ENCODE measurements around the gene MAP3K6. TPM values are rescaled to one million over a fixed set of nuclear protein-coding genes. Genes with fewer than 3 reads are reported as not detected.
A peak's percentile ranks its signal among the peaks of the same experiment; 100 is the strongest.

The MAP3K6 gene
- total RNA-seq, 1 donor from 2014 or later: 117 TPM

GRCh38 chr1:27349784-27350662, 16.7 kb downstream of the MAP3K6 start:
- peak overlapping the region; percentile 58 for H3K4me3 ChIP-seq
- peak overlapping the region; percentile 46 for H3K27ac ChIP-seq
- DNase-seq: peak; percentile 83
- peaks cover 33% of the 10 kb centered on the region for H3K4me1 ChIP-seq
- H3K36me3 ChIP-seq: peaks cover 31% of the 10 kb centered on the region
- H3K9me3 ChIP-seq: no peaks in the 10 kb centered on the region
- H3K27me3 ChIP-seq (ENCODE audit: low read depth): no peaks in the 10 kb centered on the region
- intact Hi-C loops (cut with DNase I): no loop called here
- ATAC-seq: peak; percentile 87 to 89
- TF ChIP-seq CTCF (IDR thresholded peaks at IDR 0.05): no peak

DNA sequence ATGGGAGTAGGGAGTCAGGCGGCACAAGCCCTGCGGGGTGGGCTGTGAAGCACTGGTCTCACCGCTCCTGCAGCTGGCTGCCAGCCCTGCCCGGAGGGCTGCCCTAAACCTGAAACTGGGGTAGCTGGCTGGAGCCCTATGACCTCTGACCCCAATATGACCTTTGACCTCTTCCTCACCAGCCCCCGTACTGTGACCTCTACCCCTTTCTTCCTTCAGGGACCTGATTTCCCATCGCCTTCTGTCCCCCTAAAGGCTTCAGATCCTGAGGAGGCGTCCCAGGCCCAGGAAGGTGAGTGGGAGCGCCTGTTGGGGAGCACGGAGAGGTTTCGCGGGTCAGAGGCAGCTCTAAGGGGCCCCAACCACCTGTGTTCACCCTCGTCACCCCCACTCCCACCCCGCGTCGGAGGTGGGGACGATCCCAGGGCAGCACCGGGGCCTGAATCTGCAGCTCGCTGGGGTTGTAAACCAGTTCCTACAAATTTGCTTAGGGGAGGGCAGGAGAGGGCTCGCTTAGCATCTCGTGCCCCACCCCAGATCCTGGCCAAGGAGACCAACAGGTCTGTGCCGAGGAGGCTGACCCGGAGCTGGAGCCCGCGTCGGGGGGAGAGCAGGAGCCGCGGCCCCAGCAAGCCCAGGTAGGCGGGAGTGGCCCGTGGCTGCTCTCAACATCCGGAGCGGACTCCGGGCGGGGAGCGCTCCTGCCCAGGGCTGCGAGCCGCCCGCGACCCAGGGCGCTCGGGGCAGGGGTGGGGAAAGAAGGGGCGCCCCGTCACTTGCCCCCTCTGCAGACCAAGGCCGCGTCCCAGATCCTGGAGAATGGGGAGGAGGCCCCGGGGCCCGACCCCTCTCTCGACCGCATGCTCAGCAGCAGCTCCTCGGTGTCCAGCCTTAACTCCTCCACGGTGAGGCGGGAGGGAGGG, 17.6 kb downstream of the MAP3K6 start:
- TF ChIP-seq CTCF (IDR thresholded peaks at IDR 0.05): no peak
- Histone ChIP-seq H3K9me3 (no peaks in the 10 kb centered on the region), H3K27ac (peak overlapping the region; percentile 46), H3K27me3 (ENCODE audit: low read depth) (no peaks in the 10 kb centered on the region), H3K4me1 (peaks cover 33% of the 10 kb centered on the region), H3K36me3 (peaks cover 22% of the 10 kb centered on the region), H3K4me3 (peak overlapping the region; percentile 58)
- intact Hi-C loops (cut with DNase I): no loop called here
- DNase-seq (peak; percentile 87), ATAC-seq (peak; percentile 89 to 91)

- no peak overlapping the region for H3K27ac ChIP-seq
- TF ChIP-seq CTCF (IDR thresholded peaks at IDR 0.05): no peak
- no peak for ATAC-seq
- H3K36me3 ChIP-seq: peaks cover 7% of the 10 kb centered on the region
- no peaks in the 10 kb centered on the region for H3K27me3 ChIP-seq (ENCODE audit: low read depth)
- peaks cover 51% of the 10 kb centered on the region for H3K4me1 ChIP-seq
- DNase-seq: no peak
- H3K9me3 ChIP-seq: no peaks in the 10 kb centered on the region
- no peak overlapping the region for H3K4me3 ChIP-seq
- intact Hi-C loops (cut with DNase I): no loop called here
These were observed 19.7 kb downstream of the MAP3K6 start for GRCh38 chr1:27346991-27347624.

- intact Hi-C loops (cut with DNase I): no loop called here
- peaks cover 7% of the 10 kb centered on the region for H3K36me3 ChIP-seq
- TF ChIP-seq CTCF (IDR thresholded peaks at IDR 0.05): no peak
- H3K9me3 ChIP-seq: no peaks in the 10 kb centered on the region
- no peak overlapping the region for H3K4me3 ChIP-seq
- H3K27ac ChIP-seq: no peak overlapping the region
- no peak for ATAC-seq
- no peak for DNase-seq
- H3K4me1 ChIP-seq: peaks cover 57% of the 10 kb centered on the region
- H3K27me3 ChIP-seq (ENCODE audit: low read depth): no peaks in the 10 kb centered on the region
These were observed 20.4 kb downstream of the MAP3K6 start for GRCh38 chr1:27346357-27346756.

DNA sequence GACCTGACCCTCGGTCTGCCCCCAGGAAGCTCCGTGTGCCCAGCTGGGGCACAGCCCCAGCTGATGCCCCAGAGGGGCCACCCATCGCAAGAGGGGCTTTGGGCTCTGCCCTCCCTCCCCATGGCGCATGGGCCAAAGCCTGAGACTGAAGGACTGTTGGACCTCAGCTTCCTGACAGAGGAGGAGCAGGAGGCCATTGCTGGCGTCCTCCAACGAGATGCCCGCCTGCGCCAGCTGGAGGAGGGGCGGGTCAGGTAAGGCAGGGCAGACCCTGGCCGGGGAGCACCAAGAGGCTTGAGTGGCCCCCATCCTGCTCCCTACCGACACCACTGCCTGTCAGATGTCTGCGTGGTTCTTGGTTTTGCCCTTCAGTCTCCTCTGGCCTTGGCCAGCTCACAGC, 21.5 kb downstream of the MAP3K6 start:
- peaks cover 2% of the 10 kb centered on the region for H3K36me3 ChIP-seq
- H3K4me3 ChIP-seq: no peak overlapping the region
- TF ChIP-seq CTCF (IDR thresholded peaks at IDR 0.05): no peak
- no peaks in the 10 kb centered on the region for H3K9me3 ChIP-seq
- ATAC-seq (no peak), DNase-seq (no peak)
- intact Hi-C loops (cut with DNase I): no loop called here
- H3K27ac ChIP-seq: no peak overlapping the region
- no peaks in the 10 kb centered on the region for H3K27me3 ChIP-seq (ENCODE audit: low read depth)
- peaks cover 51% of the 10 kb centered on the region for H3K4me1 ChIP-seq
